ENCODE data around the gene RNF208.

DNA sequence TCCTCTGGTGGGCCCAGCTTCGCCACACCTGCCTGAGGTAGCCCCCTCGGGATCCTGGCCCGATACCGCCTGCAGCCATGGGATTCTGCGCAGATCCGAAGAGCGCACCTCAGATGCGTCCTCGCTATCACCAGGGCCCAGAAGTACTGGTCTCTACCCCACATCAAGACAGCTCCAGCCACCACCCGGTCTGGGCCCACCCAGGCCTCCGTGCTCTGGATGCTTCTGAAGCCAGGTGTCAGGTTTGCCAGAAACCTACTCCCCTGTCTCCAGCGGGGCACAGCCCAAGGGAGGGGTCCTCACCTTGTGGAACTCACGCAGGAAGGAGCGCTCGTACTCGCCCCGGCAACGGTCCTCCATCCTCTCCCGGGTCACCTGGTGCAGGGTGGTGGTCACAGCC lies 36.1 kb downstream of the RNF208 start:
- TF ChIP-seq SUZ12 (IDR thresholded peaks at IDR 0.05; ENCODE audit: extremely low read depth, insufficient read depth, insufficient read length) (no peak), YY1 (IDR thresholded peaks at IDR 0.05; ENCODE audit: insufficient read depth, insufficient read length) (no peak), ZNF274 (IDR thresholded peaks at IDR 0.05; ENCODE audit: low read depth, low read length) (no peak)

Measured in NT2/D1 (cell line).